GM23338 (cell line): ENCODE results near the gene LNX1. TPM values are rescaled to one million over a fixed set of nuclear protein-coding genes. Genes with fewer than 3 reads are reported as not detected.

Source experiments
- ATAC-seq: fragments of 200-7000 bp; cut with Tn5 transposase; 3 replicates; pipeline ENCODE4 v1.9.1; 2020
- DNase-seq: peaks from one replicate; pipeline ENCODE4 v3.0.0-alpha.2; 2015; ENCODE audit warnings: low spot score
- H2AFZ ChIP-seq: fragments of 200-600 bp; sonication (generic); 2 replicates; pipeline ENCODE4 v1.8.0; 2016; ENCODE audit warnings: antibody characterized with exemption, mild to moderate bottlenecking, moderate library complexity
- H3F3A ChIP-seq: fragments of 200-600 bp; sonication (generic); replicated peaks from 2 replicates; pipeline ENCODE4 v1.8.0; 2017; ENCODE audit warnings: antibody characterized with exemption, mixed run types, low read depth
- H3K27ac ChIP-seq: fragments of 200-600 bp; sonication (generic); 2 replicates; pipeline ENCODE4 v1.6.1; 2016; ENCODE audit warnings: low read depth
- H3K27me3 ChIP-seq: fragments of 200-600 bp; sonication (generic); 2 replicates; pipeline ENCODE4 v1.8.0; 2016; ENCODE audit warnings: mild to moderate bottlenecking, mixed run types, moderate library complexity; ENCODE audit not compliant: insufficient read depth
- H3K36me3 ChIP-seq: fragments of 200-600 bp; sonication (generic); 2 replicates; pipeline ENCODE4 v1.8.0; 2016; ENCODE audit warnings: mild to moderate bottlenecking; ENCODE audit not compliant: insufficient read depth
- H3K4me1 ChIP-seq: fragments of 200-600 bp; sonication (generic); 2 replicates; pipeline ENCODE4 v1.8.0; 2016; ENCODE audit warnings: mild to moderate bottlenecking, moderate library complexity; ENCODE audit not compliant: insufficient read depth
- H3K4me2 ChIP-seq: fragments of 200-600 bp; sonication (generic); 2 replicates; pipeline ENCODE4 v1.7.1; 2017; ENCODE audit warnings: mixed run types
- H3K4me3 ChIP-seq: fragments of 200-600 bp; sonication (generic); 2 replicates; pipeline ENCODE4 v1.6.1; 2016; ENCODE audit warnings: mixed run types
- H3K79me2 ChIP-seq: fragments of 200-600 bp; sonication (generic); replicated peaks from 2 replicates; pipeline ENCODE4 v1.8.0; 2017; ENCODE audit warnings: mild to moderate bottlenecking; ENCODE audit not compliant: insufficient read depth
- H3K9me2 ChIP-seq: fragments of 200-600 bp; sonication (generic); 2 replicates; pipeline ENCODE4 v1.8.0; 2017; ENCODE audit not compliant: insufficient read depth
- H4K20me1 ChIP-seq: fragments of 200-600 bp; sonication (generic); replicated peaks from 2 replicates; pipeline ENCODE4 v1.8.0; 2017; ENCODE audit warnings: mild to moderate bottlenecking; ENCODE audit not compliant: insufficient read depth
- H3K27ac Mint-ChIP-seq: 2 replicates; pipeline ENCODE4 v1.8.0; 2020; ENCODE audit warnings: inconsistent platforms, mild to moderate bottlenecking, moderate library complexity, mixed read lengths
- H3K27me3 Mint-ChIP-seq: 3 replicates; pipeline ENCODE4 v1.8.0; 2022; ENCODE audit warnings: low read depth, mild to moderate bottlenecking, moderate library complexity, mixed read lengths, inconsistent platforms; ENCODE audit not compliant: insufficient read depth, poor library complexity
- H3K36me3 Mint-ChIP-seq: 3 replicates; pipeline ENCODE4 v1.8.0; 2021; ENCODE audit warnings: low read depth, mild to moderate bottlenecking, inconsistent platforms, moderate library complexity, mixed read lengths
- H3K4me1 Mint-ChIP-seq: 3 replicates; pipeline ENCODE4 v1.8.0; 2020; ENCODE audit warnings: mild to moderate bottlenecking, inconsistent platforms, mixed read lengths
- H3K4me3 Mint-ChIP-seq: 3 replicates; pipeline ENCODE4 v1.8.0; 2021; ENCODE audit warnings: moderate library complexity, mild to moderate bottlenecking, inconsistent platforms, mixed read lengths
- H3K9me3 Mint-ChIP-seq: 3 replicates; pipeline ENCODE4 v1.8.0; 2020; ENCODE audit warnings: moderate library complexity, mild to moderate bottlenecking, inconsistent platforms, mixed read lengths
- JUNB ChIP-seq: IDR thresholded peaks from one replicate; pipeline ENCODE4 v1.6.1; 2016; ENCODE audit warnings: antibody characterized with exemption; ENCODE audit not compliant: unreplicated experiment
- NANOG ChIP-seq: IDR thresholded peaks from 2 replicates; pipeline ENCODE4 v1.6.1; 2016; ENCODE audit warnings: antibody characterized with exemption, borderline replicate concordance
- POLR2AphosphoS5 ChIP-seq: IDR thresholded peaks from 2 replicates; pipeline ENCODE4 v1.6.1; 2016; ENCODE audit warnings: antibody characterized with exemption, low read depth
- ZNF331 ChIP-seq: fragments of 250-450 bp; sonication (Bioruptor Pico); IDR thresholded peaks from 2 replicates; pipeline ENCODE4 v1.5.0; 2020; ENCODE audit warnings: low read depth, mild to moderate bottlenecking, moderate library complexity
- polyA plus RNA-seq: library from polyadenylated mRNA; unstranded; fragments of >200 nt; fragmentation: Nextera tagmentation; extraction: Ambion mirVana; gene quantifications from 2 replicates; pipeline ENCODE4 v1.2.1, GENCODE V29; 2016
- total RNA-seq: library from RNA; depleted of rRNA; stranded (reverse); fragments of >200 nt; shearing (Covaris generic); gene quantifications from 2 replicates; pipeline ENCODE4 v1.2.3, GENCODE V29; 2014
- TF ChIP-seq, protein P1 (sequence below), 2 experiments: fragments of 200-600 bp in 1 of 2; sonication (generic) in 1 of 2; conservative IDR thresholded peaks; 2 replicates each; pipeline versions ENCODE4 v1.5.1 to v1.6.1; 2016 to 2017; ENCODE audit warnings: antibody characterized with exemption in 2 of 2, low read depth in 2 of 2, mild to moderate bottlenecking in 2 of 2, moderate library complexity in 1 of 2
- TF ChIP-seq, protein P2 (sequence below): fragments of 250-450 bp; sonication (Bioruptor Pico); IDR thresholded peaks from 2 replicates; pipeline ENCODE4 v1.5.0; 2020; ENCODE audit warnings: mild to moderate bottlenecking, moderate library complexity

Gene LNX1
- total and polyA plus RNA-seq, 2 experiments from 2014 or later = 5.4 to 6.4 TPM

DNA sequence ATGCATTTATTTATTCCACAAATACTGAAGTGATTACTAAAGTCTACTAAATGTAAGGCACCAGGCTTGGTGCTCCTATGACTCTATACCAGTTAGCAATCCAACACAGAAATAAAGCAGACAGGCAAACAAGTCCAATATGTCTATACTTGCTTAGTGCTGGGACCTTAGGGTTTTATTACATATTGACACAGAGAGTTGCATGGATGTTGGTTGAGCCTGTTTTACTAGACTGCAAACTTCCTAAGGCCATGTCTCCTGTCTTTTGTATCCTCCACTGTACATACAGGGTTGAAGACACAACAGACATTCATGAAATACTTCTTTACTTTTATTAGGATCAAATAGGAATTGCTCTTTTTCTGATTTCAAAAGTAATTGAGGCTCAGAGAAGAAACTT, 69.0 kb downstream of the LNX1 start:
- Histone ChIP-seq H4K20me1 (no peaks in the 10 kb centered on the region), H3K4me2 (no peak overlapping the region), H3F3A (no peaks in the 10 kb centered on the region), H3K36me3 (no peaks in the 10 kb centered on the region), H3K4me3 (no peak overlapping the region), H2AFZ (no peak overlapping the region), H3K4me1 (peaks cover 17% of the 10 kb centered on the region; the same call in 1 of the 2 replicates), H3K27me3 (no peaks in the 10 kb centered on the region), H3K79me2 (no peaks in the 10 kb centered on the region), H3K9me2 (0 out of 2 replicates have a peak, but pooled peaks cover 4% of the 10 kb centered on the region), H3K27ac (no peak overlapping the region)
- H3K36me3 Mint-ChIP-seq = no peaks in the 10 kb centered on the region
- TF ChIP-seq JUNB (no peak), NANOG (no peak), ZNF331 (CRISPR knock-in tag) (no peak), POLR2AphosphoS5 (no peak)
- TF ChIP-seq, protein P1, sequence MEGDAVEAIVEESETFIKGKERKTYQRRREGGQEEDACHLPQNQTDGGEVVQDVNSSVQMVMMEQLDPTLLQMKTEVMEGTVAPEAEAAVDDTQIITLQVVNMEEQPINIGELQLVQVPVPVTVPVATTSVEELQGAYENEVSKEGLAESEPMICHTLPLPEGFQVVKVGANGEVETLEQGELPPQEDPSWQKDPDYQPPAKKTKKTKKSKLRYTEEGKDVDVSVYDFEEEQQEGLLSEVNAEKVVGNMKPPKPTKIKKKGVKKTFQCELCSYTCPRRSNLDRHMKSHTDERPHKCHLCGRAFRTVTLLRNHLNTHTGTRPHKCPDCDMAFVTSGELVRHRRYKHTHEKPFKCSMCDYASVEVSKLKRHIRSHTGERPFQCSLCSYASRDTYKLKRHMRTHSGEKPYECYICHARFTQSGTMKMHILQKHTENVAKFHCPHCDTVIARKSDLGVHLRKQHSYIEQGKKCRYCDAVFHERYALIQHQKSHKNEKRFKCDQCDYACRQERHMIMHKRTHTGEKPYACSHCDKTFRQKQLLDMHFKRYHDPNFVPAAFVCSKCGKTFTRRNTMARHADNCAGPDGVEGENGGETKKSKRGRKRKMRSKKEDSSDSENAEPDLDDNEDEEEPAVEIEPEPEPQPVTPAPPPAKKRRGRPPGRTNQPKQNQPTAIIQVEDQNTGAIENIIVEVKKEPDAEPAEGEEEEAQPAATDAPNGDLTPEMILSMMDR (conservative IDR thresholded peaks at IDR 0.05; ENCODE audit: low read depth in 2 of 2) = no peak
- H3K4me3 Mint-ChIP-seq = no peak overlapping the region
- H3K27me3 Mint-ChIP-seq = peaks cover 5% of the 10 kb centered on the region
- H3K27ac Mint-ChIP-seq = no peak overlapping the region
- DNase-seq (no peak), ATAC-seq (no peak)
- no peaks in the 10 kb centered on the region for H3K9me3 Mint-ChIP-seq
- peaks cover 17% of the 10 kb centered on the region for H3K4me1 Mint-ChIP-seq

DNA sequence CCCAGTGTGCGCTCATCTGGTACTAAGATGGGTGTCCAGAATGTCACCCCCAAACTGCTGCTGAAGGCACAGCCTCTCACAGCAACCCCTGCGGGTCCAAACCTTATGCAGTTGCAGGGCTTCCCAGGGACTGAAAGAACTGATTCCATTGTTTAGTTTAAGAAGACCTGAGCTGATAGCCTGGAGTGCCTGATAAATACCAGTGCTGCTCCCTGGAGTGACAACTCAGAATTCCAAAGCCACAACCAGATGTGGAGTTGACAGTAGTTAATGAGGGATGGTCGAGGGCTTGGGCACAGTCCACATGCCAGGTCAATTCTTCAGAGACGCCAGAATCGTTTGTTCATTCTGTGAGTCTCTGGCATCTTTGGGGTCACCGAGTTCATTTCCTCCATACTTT, 71.2 kb downstream of the LNX1 start:
- no peaks in the 10 kb centered on the region for H3K27me3 ChIP-seq
- Mint-ChIP-seq H3K4me1 (peaks cover 17% of the 10 kb centered on the region), H3K27me3 (peaks cover 5% of the 10 kb centered on the region), H3K9me3 (no peaks in the 10 kb centered on the region), H3K36me3 (no peaks in the 10 kb centered on the region), H3K27ac (no peak overlapping the region), H3K4me3 (0 out of 3 replicates have a peak overlapping the region, but pooled peaks have one; percentile 7)
- DNase-seq (peak; percentile 69), ATAC-seq (peak; percentile 97)
- H3K4me2 ChIP-seq = no peak overlapping the region
- no peak overlapping the region for H3K27ac ChIP-seq
- H3K4me3 ChIP-seq = no peak overlapping the region
- H3K4me1 ChIP-seq = peaks cover 8% of the 10 kb centered on the region; the same call in 1 of the 2 replicates
- 0 out of 2 replicates have a peak, but pooled peaks cover 4% of the 10 kb centered on the region for H3K9me2 ChIP-seq
- H3K36me3 ChIP-seq = no peaks in the 10 kb centered on the region
- H3K79me2 ChIP-seq = no peaks in the 10 kb centered on the region
- TF ChIP-seq, protein P2, sequence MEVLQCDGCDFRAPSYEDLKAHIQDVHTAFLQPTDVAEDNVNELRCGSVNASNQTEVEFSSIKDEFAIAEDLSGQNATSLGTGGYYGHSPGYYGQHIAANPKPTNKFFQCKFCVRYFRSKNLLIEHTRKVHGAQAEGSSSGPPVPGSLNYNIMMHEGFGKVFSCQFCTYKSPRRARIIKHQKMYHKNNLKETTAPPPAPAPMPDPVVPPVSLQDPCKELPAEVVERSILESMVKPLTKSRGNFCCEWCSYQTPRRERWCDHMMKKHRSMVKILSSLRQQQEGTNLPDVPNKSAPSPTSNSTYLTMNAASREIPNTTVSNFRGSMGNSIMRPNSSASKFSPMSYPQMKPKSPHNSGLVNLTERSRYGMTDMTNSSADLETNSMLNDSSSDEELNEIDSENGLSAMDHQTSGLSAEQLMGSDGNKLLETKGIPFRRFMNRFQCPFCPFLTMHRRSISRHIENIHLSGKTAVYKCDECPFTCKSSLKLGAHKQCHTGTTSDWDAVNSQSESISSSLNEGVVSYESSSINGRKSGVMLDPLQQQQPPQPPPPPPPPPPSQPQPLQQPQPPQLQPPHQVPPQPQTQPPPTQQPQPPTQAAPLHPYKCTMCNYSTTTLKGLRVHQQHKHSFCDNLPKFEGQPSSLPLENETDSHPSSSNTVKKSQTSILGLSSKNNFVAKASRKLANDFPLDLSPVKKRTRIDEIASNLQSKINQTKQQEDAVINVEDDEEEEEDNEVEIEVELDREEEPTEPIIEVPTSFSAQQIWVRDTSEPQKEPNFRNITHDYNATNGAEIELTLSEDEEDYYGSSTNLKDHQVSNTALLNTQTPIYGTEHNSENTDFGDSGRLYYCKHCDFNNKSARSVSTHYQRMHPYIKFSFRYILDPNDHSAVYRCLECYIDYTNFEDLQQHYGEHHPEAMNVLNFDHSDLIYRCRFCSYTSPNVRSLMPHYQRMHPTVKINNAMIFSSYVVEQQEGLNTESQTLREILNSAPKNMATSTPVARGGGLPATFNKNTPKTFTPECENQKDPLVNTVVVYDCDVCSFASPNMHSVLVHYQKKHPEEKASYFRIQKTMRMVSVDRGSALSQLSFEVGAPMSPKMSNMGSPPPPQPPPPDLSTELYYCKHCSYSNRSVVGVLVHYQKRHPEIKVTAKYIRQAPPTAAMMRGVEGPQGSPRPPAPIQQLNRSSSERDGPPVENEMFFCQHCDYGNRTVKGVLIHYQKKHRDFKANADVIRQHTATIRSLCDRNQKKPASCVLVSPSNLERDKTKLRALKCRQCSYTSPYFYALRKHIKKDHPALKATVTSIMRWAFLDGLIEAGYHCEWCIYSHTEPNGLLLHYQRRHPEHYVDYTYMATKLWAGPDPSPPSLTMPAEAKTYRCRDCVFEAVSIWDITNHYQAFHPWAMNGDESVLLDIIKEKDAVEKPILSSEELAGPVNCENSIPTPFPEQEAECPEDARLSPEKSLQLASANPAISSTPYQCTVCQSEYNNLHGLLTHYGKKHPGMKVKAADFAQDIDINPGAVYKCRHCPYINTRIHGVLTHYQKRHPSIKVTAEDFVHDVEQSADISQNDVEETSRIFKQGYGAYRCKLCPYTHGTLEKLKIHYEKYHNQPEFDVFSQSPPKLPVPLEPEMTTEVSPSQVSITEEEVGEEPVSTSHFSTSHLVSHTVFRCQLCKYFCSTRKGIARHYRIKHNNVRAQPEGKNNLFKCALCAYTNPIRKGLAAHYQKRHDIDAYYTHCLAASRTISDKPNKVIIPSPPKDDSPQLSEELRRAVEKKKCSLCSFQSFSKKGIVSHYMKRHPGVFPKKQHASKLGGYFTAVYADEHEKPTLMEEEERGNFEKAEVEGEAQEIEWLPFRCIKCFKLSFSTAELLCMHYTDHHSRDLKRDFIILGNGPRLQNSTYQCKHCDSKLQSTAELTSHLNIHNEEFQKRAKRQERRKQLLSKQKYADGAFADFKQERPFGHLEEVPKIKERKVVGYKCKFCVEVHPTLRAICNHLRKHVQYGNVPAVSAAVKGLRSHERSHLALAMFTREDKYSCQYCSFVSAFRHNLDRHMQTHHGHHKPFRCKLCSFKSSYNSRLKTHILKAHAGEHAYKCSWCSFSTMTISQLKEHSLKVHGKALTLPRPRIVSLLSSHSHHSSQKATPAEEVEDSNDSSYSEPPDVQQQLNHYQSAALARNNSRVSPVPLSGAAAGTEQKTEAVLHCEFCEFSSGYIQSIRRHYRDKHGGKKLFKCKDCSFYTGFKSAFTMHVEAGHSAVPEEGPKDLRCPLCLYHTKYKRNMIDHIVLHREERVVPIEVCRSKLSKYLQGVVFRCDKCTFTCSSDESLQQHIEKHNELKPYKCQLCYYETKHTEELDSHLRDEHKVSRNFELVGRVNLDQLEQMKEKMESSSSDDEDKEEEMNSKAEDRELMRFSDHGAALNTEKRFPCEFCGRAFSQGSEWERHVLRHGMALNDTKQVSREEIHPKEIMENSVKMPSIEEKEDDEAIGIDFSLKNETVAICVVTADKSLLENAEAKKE (CRISPR knock-in tag) = peak; percentile 77
- TF ChIP-seq JUNB = no peak
- no peaks in the 10 kb centered on the region for H4K20me1 ChIP-seq
- no peaks in the 10 kb centered on the region for H3F3A ChIP-seq
- H2AFZ ChIP-seq = no peak overlapping the region
